Liver (tissue), 9 donors: ENCODE results near the gene RUNX1. TPM values are rescaled to one million over a fixed set of nuclear protein-coding genes. Genes with fewer than 3 reads are reported as not detected.

ENCODE experiments used
- DNase-seq: peaks from one replicate; pipeline ENCODE4 v3.0.0-alpha.2; 2017; ENCODE audit warnings: low spot score
- H3K27ac ChIP-seq, 2 donors: one replicate each; pipeline ENCODE4 v1.7.0; 2013; ENCODE audit warnings: inconsistent platforms in 2 of 2, low read length in 2 of 2, control low read depth in 1 of 2, low read depth in 1 of 2, mild to moderate bottlenecking in 1 of 2
- H3K27me3 ChIP-seq, 4 donors: one replicate each; pipeline versions ENCODE4 v1.6.1 to v1.7.0; 2013; ENCODE audit warnings: low read length in 3 of 4, inconsistent platforms in 1 of 4, mild to moderate bottlenecking in 1 of 4, moderate library complexity in 1 of 4; ENCODE audit not compliant: control insufficient read depth in 4 of 4, insufficient read depth in 4 of 4
- H3K36me3 ChIP-seq, 4 donors: one replicate each; pipeline versions ENCODE4 v1.6.1 to v1.7.0; 2013; ENCODE audit warnings: low read length in 3 of 4, mild to moderate bottlenecking in 3 of 4, low read depth in 1 of 4, moderate library complexity in 1 of 4; ENCODE audit not compliant: control insufficient read depth in 4 of 4, insufficient read depth in 3 of 4
- H3K4me1 ChIP-seq, 4 donors: one replicate each; pipeline versions ENCODE4 v1.6.1 to v1.7.0; 2013; ENCODE audit warnings: low read length in 3 of 4, mild to moderate bottlenecking in 3 of 4, moderate library complexity in 1 of 4; ENCODE audit not compliant: control insufficient read depth in 4 of 4, insufficient read depth in 4 of 4
- H3K4me3 ChIP-seq, 3 donors: one replicate each; pipeline versions ENCODE4 v1.6.1 to v1.7.0; 2013; ENCODE audit warnings: low read length in 3 of 3, control low read depth in 1 of 3, low read depth in 1 of 3, mild to moderate bottlenecking in 1 of 3
- H3K9ac ChIP-seq, 2 donors: one replicate each; pipeline ENCODE4 v1.7.0; 2013; ENCODE audit warnings: low read length in 2 of 2, mild to moderate bottlenecking in 2 of 2, moderate library complexity in 2 of 2, control low read depth in 1 of 2, low read depth in 1 of 2
- H3K9me3 ChIP-seq, 4 donors: one replicate each; pipeline versions ENCODE4 v1.6.1 to v1.7.0; 2013; ENCODE audit warnings: low read length in 3 of 4; ENCODE audit not compliant: control insufficient read depth in 4 of 4
- EGR1 ChIP-seq, 2 donors: IDR thresholded peaks; 2 replicates each; pipeline ENCODE4 v1.6.1; 2016 to 2018; ENCODE audit warnings: antibody characterized with exemption in 2 of 2, low read depth in 2 of 2
- FOXA2 ChIP-seq: IDR thresholded peaks from 2 replicates; pipeline ENCODE4 v1.6.1; 2016; ENCODE audit warnings: antibody characterized with exemption
- GABPA ChIP-seq, 2 donors: IDR thresholded peaks in 1 of 2; conservative IDR thresholded peaks in 1 of 2; 2 replicates each; pipeline ENCODE4 v1.6.1; 2016; ENCODE audit warnings: antibody characterized with exemption in 2 of 2, mild to moderate bottlenecking in 1 of 2, moderate library complexity in 1 of 2
- HNF4A ChIP-seq, 2 donors: conservative IDR thresholded peaks; 2 replicates each; pipeline ENCODE4 v1.6.1; 2016; ENCODE audit warnings: antibody characterized with exemption in 2 of 2, mild to moderate bottlenecking in 2 of 2
- JUND ChIP-seq, 2 donors: IDR thresholded peaks; 2 replicates each; pipeline ENCODE4 v1.6.1; 2016; ENCODE audit warnings: antibody characterized with exemption in 2 of 2
- NR2F2 ChIP-seq: IDR thresholded peaks from 2 replicates; pipeline ENCODE4 v1.6.1; 2016; ENCODE audit warnings: antibody characterized with exemption
- RAD21 ChIP-seq, 2 donors: IDR thresholded peaks; 2 replicates each; pipeline ENCODE4 v1.6.1; 2016; ENCODE audit warnings: antibody characterized with exemption in 2 of 2, mild to moderate bottlenecking in 2 of 2
- REST ChIP-seq: IDR thresholded peaks from 2 replicates; pipeline ENCODE4 v1.6.1; 2016; ENCODE audit warnings: antibody characterized with exemption, mild to moderate bottlenecking
- RXRA ChIP-seq, 2 donors: IDR thresholded peaks; 2 replicates each; pipeline ENCODE4 v1.6.1; 2017 to 2018; ENCODE audit warnings: antibody characterized with exemption in 2 of 2, mild to moderate bottlenecking in 1 of 2
- SP1 ChIP-seq: IDR thresholded peaks from 2 replicates; pipeline ENCODE4 v1.6.1; 2018; ENCODE audit warnings: antibody characterized with exemption, mild to moderate bottlenecking
- TAF1 ChIP-seq: conservative IDR thresholded peaks from 2 replicates; pipeline ENCODE4 v1.6.1; 2016; ENCODE audit warnings: antibody characterized with exemption, mild to moderate bottlenecking
- YY1 ChIP-seq: IDR thresholded peaks from 2 replicates; pipeline ENCODE4 v1.6.1; 2016; ENCODE audit warnings: antibody characterized with exemption, mild to moderate bottlenecking
- ZBTB33 ChIP-seq: IDR thresholded peaks from 2 replicates; pipeline ENCODE4 v1.6.1; 2016; ENCODE audit warnings: antibody characterized with exemption
- WGBS: extraction: QIAGEN DNeasy Blood & Tissue Kit; methylation state at CpG from one replicate; pipeline ENCODE4 v1.1.7; 2013; 5-methylcytosine and 5-hydroxymethylcytosine counted together
- polyA plus RNA-seq, 2 donors: library from polyadenylated mRNA; stranded (reverse) in 1 of 2; unstranded in 1 of 2; fragments of 200-250 nt in 1 of 2; fragments of >200 nt in 1 of 2; fragmentation: Nextera tagmentation in 1 of 2; extraction: Ambion mirVana in 1 of 2; gene quantifications; one replicate each; pipeline versions ENCODE4 v1.2.1 to v1.2.3, GENCODE V29; 2013 to 2015
- total RNA-seq, 2 donors: library from RNA; depleted of rRNA; stranded (reverse); fragments of >200 nt; gene quantifications; one replicate each; pipeline ENCODE4 v1.2.3, GENCODE V29; 2014
- TF ChIP-seq, protein P1 (sequence below): fragments of 150-350 bp; IDR thresholded peaks from 2 replicates; pipeline ENCODE4 v1.5.1; 2017; ENCODE audit warnings: improper control_type of control experiment, low read depth, low read length; ENCODE audit not compliant: missing input control
- donor health status: healthy.
- donor health status: healthy.
- donor health status: healthy.
- donor health status: healthy.
- donor health status: healthy.

RUNX1 gene
- total and polyA plus RNA-seq, 4 donors = 0.98 to 7.2 (median 3.1) TPM

GRCh38 chr21:35014302-35015041 lies 34.6 kb downstream of the RUNX1 start:
- no peaks in the 10 kb centered on the region for H3K27me3 ChIP-seq
- no peak for TF ChIP-seq SP1
- TF ChIP-seq RAD21 (IDR thresholded peaks at IDR 0.05) = no peak
- no peak for TF ChIP-seq HNF4A (conservative IDR thresholded peaks at IDR 0.05)
- TF ChIP-seq NR2F2 = no peak
- TF ChIP-seq TAF1 = no peak
- no peak for TF ChIP-seq RXRA (IDR thresholded peaks at IDR 0.05)
- no peak for TF ChIP-seq FOXA2
- no peak for TF ChIP-seq JUND (IDR thresholded peaks at IDR 0.05)
- no peak for TF ChIP-seq EGR1 (IDR thresholded peaks at IDR 0.05; ENCODE audit: low read depth in 2 of 2)
- TF ChIP-seq YY1 = no peak
- TF ChIP-seq, protein P1, sequence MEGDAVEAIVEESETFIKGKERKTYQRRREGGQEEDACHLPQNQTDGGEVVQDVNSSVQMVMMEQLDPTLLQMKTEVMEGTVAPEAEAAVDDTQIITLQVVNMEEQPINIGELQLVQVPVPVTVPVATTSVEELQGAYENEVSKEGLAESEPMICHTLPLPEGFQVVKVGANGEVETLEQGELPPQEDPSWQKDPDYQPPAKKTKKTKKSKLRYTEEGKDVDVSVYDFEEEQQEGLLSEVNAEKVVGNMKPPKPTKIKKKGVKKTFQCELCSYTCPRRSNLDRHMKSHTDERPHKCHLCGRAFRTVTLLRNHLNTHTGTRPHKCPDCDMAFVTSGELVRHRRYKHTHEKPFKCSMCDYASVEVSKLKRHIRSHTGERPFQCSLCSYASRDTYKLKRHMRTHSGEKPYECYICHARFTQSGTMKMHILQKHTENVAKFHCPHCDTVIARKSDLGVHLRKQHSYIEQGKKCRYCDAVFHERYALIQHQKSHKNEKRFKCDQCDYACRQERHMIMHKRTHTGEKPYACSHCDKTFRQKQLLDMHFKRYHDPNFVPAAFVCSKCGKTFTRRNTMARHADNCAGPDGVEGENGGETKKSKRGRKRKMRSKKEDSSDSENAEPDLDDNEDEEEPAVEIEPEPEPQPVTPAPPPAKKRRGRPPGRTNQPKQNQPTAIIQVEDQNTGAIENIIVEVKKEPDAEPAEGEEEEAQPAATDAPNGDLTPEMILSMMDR = no peak
- no peak for TF ChIP-seq GABPA (IDR thresholded peaks at IDR 0.05 in 1 of 2, conservative IDR thresholded peaks at IDR 0.05 in 1 of 2)
- TF ChIP-seq ZBTB33 = no peak
- no peaks in the 10 kb centered on the region for H3K9me3 ChIP-seq
- no peak overlapping the region for H3K9ac ChIP-seq
- H3K4me3 ChIP-seq = no peak overlapping the region
- DNase-seq = no peak
- H3K4me1 ChIP-seq = peaks cover 0 to 9% (median 8%) of the 10 kb centered on the region in 4 donors
- 71% methylated on average over 11 of the region's 11 CpGs for WGBS
- H3K27ac ChIP-seq = no peak overlapping the region
- no peaks in the 10 kb centered on the region for H3K36me3 ChIP-seq

GRCh38 chr21:35011681-35012080 lies 37.4 kb downstream of the RUNX1 start:
- Histone ChIP-seq H3K36me3 (no peaks in the 10 kb centered on the region), H3K4me1 (no peaks in the 10 kb centered on the region), H3K27ac (no peak overlapping the region), H3K9ac (no peak overlapping the region), H3K4me3 (no peak overlapping the region), H3K9me3 (no peaks in the 10 kb centered on the region), H3K27me3 (no peaks in the 10 kb centered on the region)
- TF ChIP-seq SP1 = no peak
- TF ChIP-seq YY1 = no peak
- TF ChIP-seq JUND (IDR thresholded peaks at IDR 0.05) = no peak
- no peak for TF ChIP-seq HNF4A (conservative IDR thresholded peaks at IDR 0.05)
- TF ChIP-seq EGR1 (IDR thresholded peaks at IDR 0.05; ENCODE audit: low read depth in 2 of 2) = no peak
- no peak for TF ChIP-seq NR2F2
- TF ChIP-seq FOXA2 = no peak
- TF ChIP-seq RAD21 (IDR thresholded peaks at IDR 0.05) = no peak
- DNase-seq = no peak
- WGBS = 75% methylated on average over 3 of the region's 3 CpGs

DNA sequence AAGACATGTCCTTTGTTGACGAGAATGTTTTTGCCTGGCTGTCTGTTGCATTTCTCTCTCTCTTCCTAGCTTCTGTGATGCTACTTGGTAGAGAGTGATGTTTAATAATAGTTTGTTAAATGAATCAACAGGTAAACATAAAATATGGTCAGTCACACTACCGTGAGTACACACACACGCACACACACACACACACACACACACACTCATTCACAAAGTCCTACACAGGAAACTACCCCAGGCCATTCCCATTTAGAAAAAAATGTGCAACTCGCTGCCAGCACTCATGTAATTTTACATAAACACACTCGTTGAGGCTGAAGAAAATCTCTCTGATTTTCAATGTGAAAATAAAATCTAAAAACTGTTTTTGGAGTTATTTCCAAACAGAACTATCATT lies 38.7 kb downstream of the RUNX1 start:
- no peak for DNase-seq
- WGBS = 75% methylated on average over 5 of the region's 5 CpGs
- H3K27ac ChIP-seq = no peak overlapping the region
- H3K27me3 ChIP-seq = no peaks in the 10 kb centered on the region
- H3K4me1 ChIP-seq = no peaks in the 10 kb centered on the region
- H3K36me3 ChIP-seq = no peaks in the 10 kb centered on the region
- H3K9me3 ChIP-seq = no peaks in the 10 kb centered on the region
- no peak overlapping the region for H3K4me3 ChIP-seq
- H3K9ac ChIP-seq = no peak overlapping the region
- TF ChIP-seq YY1 (no peak), REST (no peak), EGR1 (IDR thresholded peaks at IDR 0.05; ENCODE audit: low read depth in 2 of 2) (no peak), ZBTB33 (no peak), RXRA (IDR thresholded peaks at IDR 0.05) (no peak), GABPA (IDR thresholded peaks at IDR 0.05 in 1 of 2, conservative IDR thresholded peaks at IDR 0.05 in 1 of 2) (no peak)
- TF ChIP-seq, protein P1 = no peak
